HFFc6 (cell line): Measurements from ENCODE around the gene UGT1A6. TPM values are rescaled to one million over a fixed set of nuclear protein-coding genes. Genes with fewer than 3 reads are reported as not detected.

Experiments used
- DNase-seq: peaks from one replicate; pipeline ENCODE4 v3.0.0-alpha.2; 2018
- H3K27ac Mint-ChIP-seq: 2 replicates; pipeline ENCODE4 v1.8.0; 2020; ENCODE audit warnings: mild to moderate bottlenecking, mixed read lengths
- H3K27me3 Mint-ChIP-seq: 2 replicates; pipeline ENCODE4 v1.8.0; 2021; ENCODE audit warnings: mild to moderate bottlenecking, moderate library complexity, mixed read lengths; ENCODE audit not compliant: insufficient read depth
- H3K36me3 Mint-ChIP-seq: 2 replicates; pipeline ENCODE4 v1.8.0; 2021; ENCODE audit warnings: low read depth, mixed read lengths
- H3K4me1 Mint-ChIP-seq: 2 replicates; pipeline ENCODE4 v1.8.0; 2020; ENCODE audit warnings: low read depth, mixed read lengths
- H3K4me3 Mint-ChIP-seq: 2 replicates; pipeline ENCODE4 v1.8.0; 2020; ENCODE audit warnings: mild to moderate bottlenecking, moderate library complexity, mixed read lengths
- H3K9me3 Mint-ChIP-seq: 2 replicates; pipeline ENCODE4 v1.8.0; 2020; ENCODE audit warnings: mild to moderate bottlenecking, mixed read lengths
- total RNA-seq, 6 experiments: library from RNA; stranded (reverse); fragmentation: NEBNext Ultra II Directional; extraction: Animal tissue kit (Norgen Biotek cat#: 25700); gene quantifications; 2 replicates in 1 of 6; 3 replicates in 5 of 6; pipeline ENCODE4 v1.2.3, GENCODE V29; 2021
- TF ChIP-seq, protein P1 (sequence below): fragments of 200-600 bp; sonication (generic); IDR thresholded peaks from 2 replicates; pipeline ENCODE4 v1.5.0; 2021; ENCODE audit warnings: antibody characterized with exemption, mild to moderate bottlenecking

The UGT1A6 gene
- total RNA-seq, 6 experiments from 2014 or later, result not detected

GRCh38 chr2:233791151-233791882, 98.6 kb downstream of the UGT1A6 start:
- Mint-ChIP-seq H3K27ac (no peak overlapping the region), H3K4me3 (no peak overlapping the region), H3K36me3 (no peaks in the 10 kb centered on the region; the same call in 1 of the 2 replicates), H3K27me3 (peaks cover 3% of the 10 kb centered on the region; the same call in 1 of the 2 replicates), H3K9me3 (peaks cover 28% of the 10 kb centered on the region), H3K4me1 (no peaks in the 10 kb centered on the region)
- TF ChIP-seq, protein P1, sequence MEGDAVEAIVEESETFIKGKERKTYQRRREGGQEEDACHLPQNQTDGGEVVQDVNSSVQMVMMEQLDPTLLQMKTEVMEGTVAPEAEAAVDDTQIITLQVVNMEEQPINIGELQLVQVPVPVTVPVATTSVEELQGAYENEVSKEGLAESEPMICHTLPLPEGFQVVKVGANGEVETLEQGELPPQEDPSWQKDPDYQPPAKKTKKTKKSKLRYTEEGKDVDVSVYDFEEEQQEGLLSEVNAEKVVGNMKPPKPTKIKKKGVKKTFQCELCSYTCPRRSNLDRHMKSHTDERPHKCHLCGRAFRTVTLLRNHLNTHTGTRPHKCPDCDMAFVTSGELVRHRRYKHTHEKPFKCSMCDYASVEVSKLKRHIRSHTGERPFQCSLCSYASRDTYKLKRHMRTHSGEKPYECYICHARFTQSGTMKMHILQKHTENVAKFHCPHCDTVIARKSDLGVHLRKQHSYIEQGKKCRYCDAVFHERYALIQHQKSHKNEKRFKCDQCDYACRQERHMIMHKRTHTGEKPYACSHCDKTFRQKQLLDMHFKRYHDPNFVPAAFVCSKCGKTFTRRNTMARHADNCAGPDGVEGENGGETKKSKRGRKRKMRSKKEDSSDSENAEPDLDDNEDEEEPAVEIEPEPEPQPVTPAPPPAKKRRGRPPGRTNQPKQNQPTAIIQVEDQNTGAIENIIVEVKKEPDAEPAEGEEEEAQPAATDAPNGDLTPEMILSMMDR, result no peak
- DNase-seq, result no peak

GRCh38 chr2:233791883-233792329, 99.2 kb downstream of the UGT1A6 start:
- no peak overlapping the region for H3K4me3 Mint-ChIP-seq
- no peaks in the 10 kb centered on the region for H3K4me1 Mint-ChIP-seq
- peaks cover 3% of the 10 kb centered on the region; the same call in 1 of the 2 replicates for H3K27me3 Mint-ChIP-seq
- DNase-seq, result no peak
- peaks cover 28% of the 10 kb centered on the region for H3K9me3 Mint-ChIP-seq
- no peaks in the 10 kb centered on the region; the same call in 1 of the 2 replicates for H3K36me3 Mint-ChIP-seq
- no peak overlapping the region for H3K27ac Mint-ChIP-seq
- TF ChIP-seq, protein P1, result no peak

DNA sequence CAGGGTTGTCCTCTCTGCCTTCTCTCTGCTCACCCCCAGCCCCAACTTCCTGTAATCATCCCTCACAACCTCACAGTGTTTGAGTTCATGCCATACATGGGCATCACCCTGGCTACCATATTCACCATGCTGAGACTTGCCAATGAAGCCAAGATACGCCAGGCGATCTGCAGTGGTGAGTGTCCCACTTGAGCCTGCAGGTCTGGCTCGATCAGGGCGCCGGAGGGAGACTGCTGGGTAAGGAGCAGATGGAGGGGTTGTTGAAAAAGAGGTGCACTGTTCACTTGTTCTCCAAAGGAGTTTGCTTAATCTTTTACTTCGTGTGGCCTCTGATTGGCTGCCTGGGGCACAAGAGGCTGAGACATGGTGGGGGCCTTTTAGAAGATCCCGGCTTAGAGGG, 100.0 kb downstream of the UGT1A6 start:
- Mint-ChIP-seq H3K9me3 (peaks cover 28% of the 10 kb centered on the region), H3K27me3 (peaks cover 3% of the 10 kb centered on the region; the same call in 1 of the 2 replicates), H3K27ac (no peak overlapping the region), H3K4me3 (no peak overlapping the region), H3K36me3 (no peaks in the 10 kb centered on the region; the same call in 1 of the 2 replicates), H3K4me1 (no peaks in the 10 kb centered on the region)
- no peak for DNase-seq
- TF ChIP-seq, protein P1, result no peak

GRCh38 chr2:233793465-233794127, 100.9 kb downstream of the UGT1A6 start:
- Mint-ChIP-seq H3K4me1 (no peaks in the 10 kb centered on the region), H3K4me3 (no peak overlapping the region), H3K27ac (no peak overlapping the region), H3K27me3 (peaks cover 5% of the 10 kb centered on the region), H3K36me3 (no peaks in the 10 kb centered on the region; the same call in 1 of the 2 replicates), H3K9me3 (peaks cover 28% of the 10 kb centered on the region)
- no peak for DNase-seq
- TF ChIP-seq, protein P1, result no peak

GRCh38 chr2:233794128-233794658, 101.5 kb downstream of the UGT1A6 start:
- no peaks in the 10 kb centered on the region; the same call in 1 of the 2 replicates for H3K36me3 Mint-ChIP-seq
- H3K4me1 Mint-ChIP-seq, result no peaks in the 10 kb centered on the region
- no peak overlapping the region for H3K27ac Mint-ChIP-seq
- TF ChIP-seq, protein P1, result no peak
- H3K27me3 Mint-ChIP-seq, result peaks cover 5% of the 10 kb centered on the region
- no peak overlapping the region for H3K4me3 Mint-ChIP-seq
- DNase-seq, result no peak
- peaks cover 24% of the 10 kb centered on the region for H3K9me3 Mint-ChIP-seq
